Lower leg skin (tissue), 4 donors: Measurements from ENCODE around the gene INO80D. TPM values are rescaled to one million over a fixed set of nuclear protein-coding genes. Genes with fewer than 3 reads are reported as not detected.

Experiments
- DNase-seq, 2 donors: peaks; one replicate each; pipeline ENCODE4 v3.0.0-alpha.2; 2019; ENCODE audit warnings: low spot score in 2 of 2
- H3K4me3 ChIP-seq: fragments of 200-600 bp; sonication (generic); 2 replicates; pipeline ENCODE4 v1.5.1; 2017; ENCODE audit warnings: mild to moderate bottlenecking, low read depth; ENCODE audit not compliant: poor library complexity, severe bottlenecking
- CTCF ChIP-seq, 3 donors: fragments of 450-650 bp; IDR thresholded peaks; one replicate each; pipeline ENCODE4 v1.5.1; 2016; ENCODE audit warnings: antibody characterized with exemption in 3 of 3, mild to moderate bottlenecking in 3 of 3, moderate library complexity in 2 of 3
- POLR2A ChIP-seq, 2 donors: fragments of 450-650 bp; IDR thresholded peaks; one replicate each; pipeline ENCODE4 v1.6.1; 2016 to 2017; ENCODE audit warnings: antibody characterized with exemption in 2 of 2, mild to moderate bottlenecking in 1 of 2, moderate library complexity in 1 of 2
- WGBS, 2 donors: methylation state at CpG; one replicate each; pipeline ENCODE4 v1.1.5; 2018; 5-methylcytosine and 5-hydroxymethylcytosine counted together
- intact Hi-C: fragments of 100-400 bp; cut with DNase I; formaldehyde crosslinking; loops from one replicate; pipeline ENCODE4 v1.15.0; 2023; ENCODE audit warnings: low total_unique reads
- total RNA-seq, 4 donors: library from RNA; depleted of rRNA; stranded (reverse); fragments of >200 nt; gene quantifications; one replicate each; pipeline ENCODE4 v1.1.0, GENCODE V29; 2016

INO80D gene
- total RNA-seq, 4 donors from 2014 or later: 13.4 to 28.7 (median 24.4) TPM

GRCh38 chr2:206068207-206068606 lies 17.8 kb downstream of the INO80D start:
- H3K4me3 ChIP-seq: no peak overlapping the region
- WGBS, 2 donors: 100% methylated on average over 1 of the region's 1 CpG
- no peak for TF ChIP-seq CTCF (IDR thresholded peaks at IDR 0.05)
- no peak for TF ChIP-seq POLR2A (IDR thresholded peaks at IDR 0.05)
- intact Hi-C loops: no loop called here
- no peak for DNase-seq

GRCh38 chr2:206064077-206064476 lies 21.9 kb downstream of the INO80D start:
- no peak overlapping the region for H3K4me3 ChIP-seq
- WGBS, 2 donors: 84 to 96% methylated on average over 2 of the region's 2 CpGs
- intact Hi-C loops: no loop called here
- no peak for TF ChIP-seq POLR2A (IDR thresholded peaks at IDR 0.05)
- TF ChIP-seq CTCF (IDR thresholded peaks at IDR 0.05): no peak
- no peak for DNase-seq

- no peak for DNase-seq
- intact Hi-C loops: no loop called here
- TF ChIP-seq POLR2A (IDR thresholded peaks at IDR 0.05) (no peak), CTCF (IDR thresholded peaks at IDR 0.05) (no peak)
- 90 to 100% methylated on average over 1 of the region's 1 CpG for WGBS, 2 donors
- no peak overlapping the region for H3K4me3 ChIP-seq
Measured at GRCh38 chr2:206063635-206064034, 22.3 kb downstream of the INO80D start.

- TF ChIP-seq CTCF (IDR thresholded peaks at IDR 0.05) (no peak), POLR2A (IDR thresholded peaks at IDR 0.05) (no peak)
- intact Hi-C loops: no loop called here
- H3K4me3 ChIP-seq: no peak overlapping the region
- 79 to 85% methylated on average over 7 of the region's 7 CpGs for WGBS, 2 donors
- no peak for DNase-seq
Measured at GRCh38 chr2:206062724-206063123, 23.2 kb downstream of the INO80D start.

GRCh38 chr2:206056286-206056685 lies 29.7 kb downstream of the INO80D start:
- DNase-seq: no peak
- intact Hi-C loops: no loop called here
- TF ChIP-seq POLR2A (IDR thresholded peaks at IDR 0.05): no peak
- no peak for TF ChIP-seq CTCF (IDR thresholded peaks at IDR 0.05)
- 90 to 95% methylated on average over 8 of the region's 8 CpGs for WGBS, 2 donors
- no peak overlapping the region for H3K4me3 ChIP-seq

GRCh38 chr2:206054952-206055351 lies 31.0 kb downstream of the INO80D start:
- intact Hi-C loops: no loop called here
- DNase-seq: no peak
- WGBS, 2 donors: 70 to 71% methylated on average over 3 of the region's 3 CpGs
- no peak overlapping the region for H3K4me3 ChIP-seq
- TF ChIP-seq CTCF (IDR thresholded peaks at IDR 0.05) (no peak), POLR2A (IDR thresholded peaks at IDR 0.05) (no peak)
